ENCODE results near the gene RTN1.

Gene RTN1

GRCh38 chr14:59622631-59623030, 247.9 kb downstream of the RTN1 start:
- no peak for DNase-seq

- no peak for DNase-seq
Measured at GRCh38 chr14:59619061-59619460, 251.5 kb downstream of the RTN1 start.

- no peak for DNase-seq
Measured at GRCh38 chr14:59601056-59601455, 269.5 kb downstream of the RTN1 start.

- no peak for DNase-seq
Measured at GRCh38 chr14:59600211-59600945, 270.2 kb downstream of the RTN1 start.

- DNase-seq = no peak
Measured at GRCh38 chr14:59595071-59595470, 275.5 kb downstream of the RTN1 start.

- no peak for DNase-seq
Measured at GRCh38 chr14:59591641-59592370, 278.8 kb downstream of the RTN1 start.

- DNase-seq = no peak
Measured at GRCh38 chr14:59588101-59588500, 282.5 kb downstream of the RTN1 start.

- DNase-seq = no peak
Measured at GRCh38 chr14:59585891-59586554, 284.6 kb downstream of the RTN1 start.

- DNase-seq = peak in 1 of 2 experiments; percentile 12
Measured at GRCh38 chr14:59583755-59584154, 286.8 kb downstream of the RTN1 start.

- no peak for DNase-seq
Measured at GRCh38 chr14:59582845-59583509, 287.6 kb downstream of the RTN1 start.

GRCh38 chr14:59582161-59582560, 288.4 kb downstream of the RTN1 start:
- DNase-seq = peak in 1 of 2 experiments; percentile 67

- no peak for DNase-seq
Measured at GRCh38 chr14:59580911-59581310, 289.7 kb downstream of the RTN1 start.

- DNase-seq = peak; percentile 12 to 74
Measured at GRCh38 chr14:59576332-59577294, 294.0 kb downstream of the RTN1 start, which contains the start of gene CCDC175. TSS of gene CCDC175 (minus strand) at chr14:59576812. CDS start at chr14:59576775, 37 bp downstream.

- no peak for DNase-seq
Measured at GRCh38 chr14:59570122-59570521, 300.5 kb downstream of the RTN1 start.

- no peak for DNase-seq
Measured at GRCh38 chr14:59566725-59567124, 303.9 kb downstream of the RTN1 start.

- DNase-seq = no peak
Measured at GRCh38 chr14:59566296-59566695, 304.3 kb downstream of the RTN1 start.

GRCh38 chr14:59565087-59565486, 305.5 kb downstream of the RTN1 start:
- no peak for DNase-seq

GRCh38 chr14:59564366-59564765, 306.2 kb downstream of the RTN1 start:
- no peak for DNase-seq

- DNase-seq = no peak
Measured at GRCh38 chr14:59547310-59547709, 323.3 kb downstream of the RTN1 start.

All from NCI-H446 (cell line).